ENCODE results near the gene NR0B2. TPM values are rescaled to one million over a fixed set of nuclear protein-coding genes. Genes with fewer than 3 reads are reported as not detected.

The NR0B2 gene
- total and polyA plus RNA-seq, 2 of the 13 experiments (the other 11 are each of a cell fraction or from before 2014, with no cell fraction given) = 72.5 to 133 TPM

- TF ChIP-seq FOSL2 (CRISPR knock-in tag; IDR thresholded peaks at IDR 0.05) (peak; percentile 96), KLF11 (CRISPR knock-in tag; IDR thresholded peaks at IDR 0.05) (no peak), MLXIP (CRISPR knock-in tag; IDR thresholded peaks at IDR 0.05; ENCODE audit: borderline replicate concordance) (no peak), GTF2F1 (IDR thresholded peaks at IDR 0.05; ENCODE audit: low read length) (no peak), ZNF770 (CRISPR knock-in tag; IDR thresholded peaks at IDR 0.05) (no peak), ZNF232 (CRISPR knock-in tag; IDR thresholded peaks at IDR 0.05; ENCODE audit: borderline replicate concordance) (no peak), ZFP36L1 (CRISPR knock-in tag; IDR thresholded peaks at IDR 0.05) (no peak), ZNF318 (CRISPR knock-in tag; IDR thresholded peaks at IDR 0.05) (no peak), ZNF75D (CRISPR knock-in tag; IDR thresholded peaks at IDR 0.05; ENCODE audit: borderline replicate concordance) (no peak), ZNF678 (CRISPR knock-in tag; IDR thresholded peaks at IDR 0.05) (no peak), MXD1 (CRISPR knock-in tag; IDR thresholded peaks at IDR 0.05) (no peak), ZNF737 (CRISPR knock-in tag; IDR thresholded peaks at IDR 0.05; ENCODE audit: borderline replicate concordance) (no peak), ZNF510 (CRISPR knock-in tag; IDR thresholded peaks at IDR 0.05; ENCODE audit: low read depth) (no peak), WIZ (CRISPR knock-in tag; IDR thresholded peaks at IDR 0.05) (no peak), MED8 (CRISPR knock-in tag; IDR thresholded peaks at IDR 0.05; ENCODE audit: insufficient replicate concordance) (no peak), CHD4 (IDR thresholded peaks at IDR 0.05; ENCODE audit: borderline replicate concordance, low read length) (no peak), ZNF747 (CRISPR knock-in tag; IDR thresholded peaks at IDR 0.05; ENCODE audit: borderline replicate concordance) (no peak), KDM6A (CRISPR knock-in tag; IDR thresholded peaks at IDR 0.05; ENCODE audit: low read depth) (no peak)
Measured at GRCh38 chr1:26961826-26962225, 48.1 kb upstream of the NR0B2 start (continued).

All from HepG2 (cell line).